Measurements from ENCODE around the gene ASNSD1. TPM values are rescaled to one million over a fixed set of nuclear protein-coding genes. Genes with fewer than 3 reads are reported as not detected.
"Not testable (repeated sequence)": the region's sequence is repeated elsewhere in the genome, so short reads cannot be mapped to it uniquely, and the experiment has no call there.

The ASNSD1 gene
- total RNA-seq, 4 donors from 2014 or later = 28.9 to 32.8 (median 30.6) TPM

- intact Hi-C loops (cut with DNase I; ENCODE audit: low total_unique reads) = no loop called here
- no peak for DNase-seq (ENCODE audit: low spot score in 2 of 2)
- TF ChIP-seq POLR2A (IDR thresholded peaks at IDR 0.05) = no peak
- TF ChIP-seq CTCF (IDR thresholded peaks at IDR 0.05) = no peak
- 91 to 93% methylated on average over 1 of the region's 1 CpG for WGBS, 2 donors
- no peak overlapping the region for H3K4me3 ChIP-seq (ENCODE audit: low read depth, poor library complexity, severe bottlenecking)
These were observed 12.3 kb upstream of the ASNSD1 start for GRCh38 chr2:189648846-189649509.

GRCh38 chr2:189651284-189651683 is 10.0 kb upstream of the ASNSD1 start:
- no peak for DNase-seq (ENCODE audit: low spot score in 2 of 2)
- intact Hi-C loops (cut with DNase I; ENCODE audit: low total_unique reads) = no loop called here
- no peak for TF ChIP-seq CTCF (IDR thresholded peaks at IDR 0.05)
- no peak for TF ChIP-seq POLR2A (IDR thresholded peaks at IDR 0.05)
- no peak overlapping the region for H3K4me3 ChIP-seq (ENCODE audit: low read depth, poor library complexity, severe bottlenecking)

DNA sequence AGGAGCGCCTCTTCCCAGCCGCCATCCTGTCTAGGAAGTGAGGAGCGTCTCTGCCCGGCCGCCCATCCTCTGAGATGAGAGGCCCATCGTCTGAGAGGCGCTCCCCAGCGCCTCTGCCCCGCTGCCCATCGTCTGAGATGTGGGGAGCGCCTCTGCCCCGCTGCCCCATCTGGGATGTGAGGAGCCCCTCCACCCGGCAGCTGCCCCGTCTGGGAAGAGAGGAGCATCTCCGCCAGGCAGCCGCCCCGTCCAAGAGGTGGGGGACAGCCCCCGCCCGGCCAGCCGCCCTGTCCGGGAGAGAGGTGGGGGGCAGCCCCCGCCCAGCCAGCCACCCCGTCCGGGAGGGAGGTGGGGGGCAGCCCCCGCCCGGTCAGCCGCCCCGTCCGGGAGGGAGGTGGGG is 7.8 kb upstream of the ASNSD1 start:
- H3K4me3 ChIP-seq (ENCODE audit: low read depth, poor library complexity, severe bottlenecking); intact Hi-C loops (cut with DNase I; ENCODE audit: low total_unique reads): not testable (repeated sequence)
- peak in 1 of 2 donors; percentile 74 for DNase-seq (ENCODE audit: low spot score in 2 of 2)
- 95 to 97% methylated on average over 12 to 16 of the region's 29 CpGs for WGBS, 2 donors

DNA sequence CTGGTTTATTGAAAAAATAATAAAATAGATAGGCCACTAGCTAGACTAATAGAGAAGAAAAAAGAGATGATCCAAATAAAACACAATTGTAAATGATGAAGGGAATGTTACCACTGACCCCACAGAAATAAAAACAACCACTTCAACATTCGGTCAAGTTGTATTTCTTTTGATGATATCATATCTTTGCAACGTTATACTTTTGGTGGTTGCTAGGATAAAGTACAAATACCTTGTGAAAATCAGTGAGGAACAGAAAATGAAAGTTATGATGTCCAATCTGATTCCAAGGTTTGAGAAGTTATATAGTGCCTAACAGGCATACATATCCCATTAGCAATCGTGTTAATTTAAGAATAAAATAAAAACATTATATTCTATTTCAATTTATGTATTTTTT is 6.6 kb upstream of the ASNSD1 start:
- no peak overlapping the region for H3K4me3 ChIP-seq (ENCODE audit: low read depth, poor library complexity, severe bottlenecking)
- no peak for DNase-seq (ENCODE audit: low spot score in 2 of 2)
- intact Hi-C loops (cut with DNase I; ENCODE audit: low total_unique reads) = no loop called here
- 66 to 70% methylated on average over 3 of the region's 3 CpGs for WGBS, 2 donors
- TF ChIP-seq POLR2A (IDR thresholded peaks at IDR 0.05) (no peak), CTCF (IDR thresholded peaks at IDR 0.05) (no peak)

DNA sequence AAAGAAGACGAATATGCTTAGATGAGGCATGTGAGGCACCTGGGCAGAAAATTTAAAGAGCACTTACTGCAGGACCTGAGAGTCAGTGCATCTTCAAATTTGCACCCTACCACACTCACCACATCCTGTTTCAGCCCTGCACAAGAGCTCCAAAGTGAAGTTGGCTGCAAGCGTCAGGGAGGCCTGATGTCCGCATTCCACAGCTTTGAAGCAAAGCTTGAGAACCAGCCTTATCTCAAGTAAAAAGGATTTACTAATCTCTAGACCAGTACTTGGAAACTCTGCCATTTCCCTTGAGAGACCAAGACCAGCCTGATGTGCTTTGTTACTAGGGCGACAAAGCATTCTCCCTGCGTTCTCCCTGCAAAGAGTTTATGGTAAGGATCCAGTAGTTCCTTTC is 3.4 kb upstream of the ASNSD1 start:
- no peak for DNase-seq (ENCODE audit: low spot score in 2 of 2)
- WGBS, 2 donors = 71 to 74% methylated on average over 5 of the region's 5 CpGs
- TF ChIP-seq CTCF (IDR thresholded peaks at IDR 0.05) (no peak), POLR2A (IDR thresholded peaks at IDR 0.05) (no peak)
- intact Hi-C loops (cut with DNase I; ENCODE audit: low total_unique reads) = loop anchor here (2.0 kb wide), 1 partner anchor 39 kb away; no protein-coding TSS in a partner anchor
- H3K4me3 ChIP-seq (ENCODE audit: low read depth, poor library complexity, severe bottlenecking) = no peak overlapping the region

DNA sequence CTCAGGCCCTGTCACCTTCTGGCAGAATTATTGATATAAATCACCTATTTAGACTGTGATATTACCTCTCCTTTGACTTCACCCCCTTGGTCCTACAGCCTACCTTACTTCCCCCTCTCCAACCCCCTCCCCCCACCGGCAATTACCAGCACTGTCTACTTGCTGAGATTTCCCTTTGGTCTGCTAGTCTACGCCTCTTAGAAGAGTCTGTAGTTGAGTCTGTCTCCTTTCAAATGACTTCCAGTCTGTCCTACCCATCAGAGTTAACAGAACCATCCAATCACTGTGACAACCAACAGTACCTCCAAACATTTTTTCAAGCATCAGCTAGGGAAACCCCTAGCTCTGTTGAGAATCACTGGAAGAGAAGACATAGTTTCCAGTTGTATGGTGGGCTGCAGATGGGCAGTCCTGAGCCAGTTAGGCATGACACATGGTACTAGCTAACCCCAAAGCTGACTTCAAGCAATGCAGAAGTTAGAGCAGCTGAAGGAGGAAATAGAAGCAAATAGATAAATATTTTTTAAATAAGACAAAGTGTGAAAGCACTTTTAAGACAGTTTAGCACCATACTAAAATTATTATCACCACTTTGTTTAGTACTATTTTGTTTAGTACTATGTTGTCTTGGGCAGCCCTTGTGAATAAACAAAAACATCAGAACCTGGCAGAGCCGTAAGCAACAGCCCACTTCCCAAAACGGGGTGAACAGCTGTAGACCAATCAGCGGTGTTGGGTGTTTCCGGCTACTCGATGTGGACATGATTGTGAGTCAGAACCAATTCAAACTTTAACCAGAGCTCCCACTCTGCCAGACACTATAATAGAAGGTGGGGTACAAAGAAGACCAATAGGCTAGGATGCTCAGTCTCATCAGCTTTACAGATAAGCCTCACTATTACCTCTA is 2.7 kb upstream of the ASNSD1 start:
- H3K4me3 ChIP-seq (ENCODE audit: low read depth, poor library complexity, severe bottlenecking) = no peak overlapping the region
- WGBS, 2 donors = 60 to 62% methylated on average over 7 of the region's 7 CpGs
- intact Hi-C loops (cut with DNase I; ENCODE audit: low total_unique reads) = loop anchor here (2.0 kb wide), 1 partner anchor 38 kb away; no protein-coding TSS in a partner anchor
- DNase-seq (ENCODE audit: low spot score in 2 of 2) = peak in 1 of 2 donors; percentile 79
- TF ChIP-seq POLR2A (IDR thresholded peaks at IDR 0.05) (no peak), CTCF (IDR thresholded peaks at IDR 0.05) (no peak)
